ENCODE results near the gene RBM17.
"Not testable (repeated sequence)": the region's sequence is repeated elsewhere in the genome, so short reads cannot be mapped to it uniquely, and the experiment has no call there.

RBM17 gene

DNA sequence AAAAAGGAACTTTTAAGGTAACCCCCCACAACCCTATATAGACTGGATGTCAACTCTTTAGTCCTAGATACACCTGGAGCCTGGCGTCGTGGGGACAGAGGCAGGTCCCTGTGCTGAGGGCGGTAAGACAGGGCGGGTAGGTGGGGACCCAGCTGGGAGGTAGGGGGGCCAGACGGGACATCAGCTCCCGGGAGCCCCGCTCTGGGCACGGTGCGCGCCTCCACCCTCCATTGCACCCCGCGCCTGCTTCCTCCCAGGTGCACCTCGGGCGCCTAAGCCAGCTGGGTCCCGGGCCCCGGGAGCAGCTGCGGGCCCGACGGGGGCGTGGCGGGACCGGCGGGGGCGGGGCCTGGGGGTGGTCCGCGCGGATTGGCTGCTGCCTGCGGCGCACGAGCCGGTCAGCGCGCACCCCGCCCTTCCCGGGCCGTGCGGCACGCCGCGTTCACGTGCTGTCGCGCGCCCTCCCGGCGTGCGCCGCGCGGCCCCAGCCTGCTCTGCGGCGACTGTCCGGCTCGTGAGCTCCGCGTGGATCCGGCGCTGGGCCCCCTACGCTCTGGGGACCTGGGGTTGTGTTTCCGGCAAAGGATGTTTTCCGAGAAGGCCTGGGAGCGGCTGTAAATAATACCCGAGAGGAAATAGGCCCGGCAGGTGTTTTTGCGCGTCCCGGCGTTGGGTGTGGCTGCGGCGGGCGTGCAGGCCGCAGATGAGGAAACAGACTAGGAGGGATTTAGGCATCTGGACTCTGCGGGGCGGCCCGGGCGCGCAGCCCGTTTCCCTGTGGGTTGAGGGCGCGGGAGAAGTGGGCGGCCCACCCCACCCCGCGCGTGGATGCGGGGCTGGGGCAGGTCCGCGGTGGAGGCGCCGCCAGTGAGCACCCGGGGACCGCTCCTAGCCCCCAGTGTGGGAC lies 74.8 kb downstream of the RBM17 start:
- Histone ChIP-seq H3K36me3 (no peaks in the 10 kb centered on the region), H3K4me1 (no peaks in the 10 kb centered on the region; the same call in 1 of the 2 replicates), H3K9me3 (no peaks in the 10 kb centered on the region), H3K4me3 (ENCODE audit: low read depth, low read length) (peak overlapping the region; percentile 60), H3K27me3 (no peaks in the 10 kb centered on the region)
- DNase-seq: peak; percentile 86
- TF ChIP-seq, protein P1, sequence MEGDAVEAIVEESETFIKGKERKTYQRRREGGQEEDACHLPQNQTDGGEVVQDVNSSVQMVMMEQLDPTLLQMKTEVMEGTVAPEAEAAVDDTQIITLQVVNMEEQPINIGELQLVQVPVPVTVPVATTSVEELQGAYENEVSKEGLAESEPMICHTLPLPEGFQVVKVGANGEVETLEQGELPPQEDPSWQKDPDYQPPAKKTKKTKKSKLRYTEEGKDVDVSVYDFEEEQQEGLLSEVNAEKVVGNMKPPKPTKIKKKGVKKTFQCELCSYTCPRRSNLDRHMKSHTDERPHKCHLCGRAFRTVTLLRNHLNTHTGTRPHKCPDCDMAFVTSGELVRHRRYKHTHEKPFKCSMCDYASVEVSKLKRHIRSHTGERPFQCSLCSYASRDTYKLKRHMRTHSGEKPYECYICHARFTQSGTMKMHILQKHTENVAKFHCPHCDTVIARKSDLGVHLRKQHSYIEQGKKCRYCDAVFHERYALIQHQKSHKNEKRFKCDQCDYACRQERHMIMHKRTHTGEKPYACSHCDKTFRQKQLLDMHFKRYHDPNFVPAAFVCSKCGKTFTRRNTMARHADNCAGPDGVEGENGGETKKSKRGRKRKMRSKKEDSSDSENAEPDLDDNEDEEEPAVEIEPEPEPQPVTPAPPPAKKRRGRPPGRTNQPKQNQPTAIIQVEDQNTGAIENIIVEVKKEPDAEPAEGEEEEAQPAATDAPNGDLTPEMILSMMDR (IDR thresholded peaks at IDR 0.05; ENCODE audit: low read depth, low read length): no peak

DNA sequence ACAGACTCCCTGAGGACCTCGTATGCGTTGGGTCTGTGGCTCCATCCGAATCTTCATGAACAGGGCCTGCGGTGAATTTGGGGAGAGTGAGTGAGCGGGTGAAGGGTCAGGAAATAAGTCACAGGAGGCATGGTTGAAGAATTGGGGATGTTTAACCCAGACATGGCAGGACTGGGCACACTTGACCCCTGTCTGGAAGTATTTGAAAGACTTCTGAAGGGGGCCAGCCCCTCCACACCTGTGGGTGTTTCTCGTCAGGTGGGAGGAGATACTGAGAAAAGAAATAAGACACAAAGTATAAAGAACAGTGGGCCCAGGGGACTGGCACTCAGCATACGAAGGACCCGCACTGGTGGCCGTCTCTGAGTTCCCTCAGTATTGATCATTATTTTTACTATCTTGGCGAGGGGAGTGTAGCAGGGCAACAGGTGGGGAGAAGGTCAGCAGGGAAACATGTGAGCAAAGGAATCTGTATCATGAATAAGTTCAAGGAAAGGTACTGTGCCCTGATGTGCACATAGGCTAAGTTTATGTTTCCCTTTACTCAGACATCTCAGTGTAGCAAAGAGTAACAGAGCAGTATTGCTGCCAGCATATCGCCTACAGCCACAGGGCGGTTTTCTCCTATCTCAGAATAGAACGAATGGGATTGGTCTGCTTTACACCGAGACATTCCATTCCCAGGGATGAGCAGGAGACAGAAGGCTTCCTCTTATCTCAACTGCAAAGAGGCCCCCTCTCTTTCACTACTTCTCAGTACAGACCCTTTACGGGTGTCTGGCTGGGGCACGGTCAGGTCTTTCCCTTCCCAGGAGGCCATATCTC lies 75.6 kb downstream of the RBM17 start:
- Histone ChIP-seq H3K4me3 (ENCODE audit: low read depth, low read length) (peak overlapping the region; percentile 60), H3K36me3 (no peaks in the 10 kb centered on the region), H3K27me3 (no peaks in the 10 kb centered on the region), H3K9me3 (no peaks in the 10 kb centered on the region), H3K4me1 (no peaks in the 10 kb centered on the region; the same call in 1 of the 2 replicates)
- TF ChIP-seq, protein P1 (IDR thresholded peaks at IDR 0.05; ENCODE audit: low read depth, low read length): no peak
- DNase-seq: no peak

DNA sequence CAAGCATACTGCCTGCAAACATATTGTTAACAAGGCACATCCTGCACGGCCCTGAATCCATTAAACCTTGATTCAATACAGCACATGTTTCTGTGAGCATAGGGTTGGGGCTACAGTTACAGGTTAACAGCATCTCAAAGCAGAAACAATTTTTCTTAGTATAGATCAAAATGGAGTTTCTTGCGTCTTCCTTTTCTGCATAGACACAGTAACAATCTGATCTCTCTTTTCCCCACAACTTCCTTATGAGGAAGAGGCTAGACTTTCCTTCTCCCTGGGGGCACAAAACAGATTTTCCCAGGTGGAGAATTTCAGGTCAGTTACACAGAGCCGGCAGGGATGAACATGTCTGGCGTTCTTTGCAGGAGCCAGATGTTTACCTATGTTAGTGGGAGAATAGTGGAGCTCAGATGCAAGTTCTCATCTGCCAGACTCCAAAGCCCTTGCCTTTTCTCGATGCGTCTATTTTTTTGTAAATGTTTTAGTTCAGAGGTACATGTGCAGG lies 76.4 kb downstream of the RBM17 start:
- H3K4me1 ChIP-seq: no peaks in the 10 kb centered on the region; the same call in 1 of the 2 replicates

DNA sequence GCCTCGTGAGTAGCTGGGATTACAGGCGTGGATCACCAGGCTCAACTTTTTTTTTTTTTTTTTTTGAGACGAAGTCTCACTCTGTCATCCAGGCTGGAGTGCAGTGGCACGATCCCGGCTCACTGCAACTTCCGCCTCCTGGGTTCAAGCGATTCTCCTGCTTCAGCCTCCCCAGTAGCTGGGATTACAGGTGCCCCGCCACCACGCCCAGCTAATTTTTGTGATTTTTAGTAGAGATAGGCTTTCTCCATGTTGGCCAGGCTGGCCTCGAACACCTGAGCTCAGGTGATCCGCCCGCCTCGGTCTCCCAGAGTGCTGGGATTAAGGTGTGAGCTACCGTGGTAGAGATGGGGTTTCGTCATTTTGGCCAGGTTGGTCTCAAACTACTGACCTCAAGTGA lies 77.1 kb downstream of the RBM17 start:
- not testable (repeated sequence) for H3K27me3 ChIP-seq, H3K9me3 ChIP-seq, H3K36me3 ChIP-seq

More for the DNA sequence above, 76.4 kb downstream of the RBM17 start:
- TF ChIP-seq, protein P1 (IDR thresholded peaks at IDR 0.05; ENCODE audit: low read depth, low read length): no peak
- Histone ChIP-seq H3K27me3 (no peaks in the 10 kb centered on the region), H3K36me3 (no peaks in the 10 kb centered on the region), H3K9me3 (no peaks in the 10 kb centered on the region), H3K4me3 (ENCODE audit: low read depth, low read length) (no peak overlapping the region)
- no peak for DNase-seq

More for the DNA sequence above, 77.1 kb downstream of the RBM17 start:
- not testable (repeated sequence) for DNase-seq; H3K4me3 ChIP-seq (ENCODE audit: low read depth, low read length); H3K4me1 ChIP-seq
